ENCODE results near the gene NUDT15. TPM values are rescaled to one million over a fixed set of nuclear protein-coding genes. Genes with fewer than 3 reads are reported as not detected.

Gene NUDT15
- total and polyA plus RNA-seq, 4 donors = 8.6 to 15.4 (median 10.9) TPM

DNA sequence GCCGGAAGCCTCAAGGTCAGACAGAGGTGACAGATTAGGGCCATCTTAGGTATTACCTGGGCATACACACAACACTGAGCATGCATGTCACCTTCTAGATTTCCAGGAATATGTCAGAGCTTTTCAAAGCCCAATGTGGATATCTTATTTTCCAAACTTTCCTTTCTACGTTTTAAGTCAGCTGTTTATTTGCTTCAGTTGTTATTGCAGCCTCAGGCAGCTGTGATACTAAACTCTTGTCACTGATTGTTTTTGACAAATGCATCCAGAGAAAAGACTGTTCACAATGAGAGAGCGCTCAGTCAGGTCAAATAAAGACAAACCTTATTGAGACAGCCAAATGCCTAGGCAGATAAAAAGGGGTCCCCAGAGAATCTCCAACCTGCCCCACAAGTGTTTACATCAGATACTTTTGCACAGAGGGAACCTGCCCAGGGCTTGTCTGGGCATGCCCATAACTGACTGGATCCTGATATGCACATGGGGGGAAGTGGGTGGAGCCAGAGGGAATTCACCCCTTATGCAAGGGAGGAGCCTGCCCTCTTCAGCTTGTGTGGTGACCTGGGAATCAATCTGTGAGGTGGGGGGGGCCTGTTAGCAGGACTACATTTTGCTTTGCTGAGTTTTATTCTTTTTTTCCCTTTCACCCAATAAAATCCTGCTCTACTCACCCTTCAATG is 28.9 kb downstream of the NUDT15 start:
- no peak for DNase-seq
- WGBS, 2 donors = 97 to 98% methylated on average over 3 of the region's 3 CpGs
- Histone ChIP-seq H3K9ac (ENCODE audit: insufficient read depth in 1 of 2, low read length in 2 of 2) (no peak overlapping the region), H3K4me1 (ENCODE audit: control insufficient read depth in 5 of 5, insufficient read depth in 5 of 5, low read length in 5 of 5) (no peaks in the 10 kb centered on the region), H3K27me3 (ENCODE audit: control insufficient read depth in 3 of 3, insufficient read depth in 3 of 3, low read length in 2 of 3) (no peaks in the 10 kb centered on the region), H3K9me3 (ENCODE audit: control insufficient read depth in 4 of 4, insufficient read depth in 3 of 4, low read length in 3 of 4) (peaks cover 0 to 24% (median 16%) of the 10 kb centered on the region in 4 donors), H3K36me3 (ENCODE audit: control insufficient read depth in 4 of 4, insufficient read depth in 4 of 4, low read length in 4 of 4) (peaks cover 12 to 35% (median 22%) of the 10 kb centered on the region in 4 donors), H3K27ac (ENCODE audit: low read depth in 1 of 2, low read length in 1 of 2) (no peak overlapping the region), H3K4me3 (no peak overlapping the region)
- no peak for TF ChIP-seq CTCF (IDR thresholded peaks at IDR 0.05; ENCODE audit: control extremely low read depth, extremely low read depth)
- ATAC-seq (ENCODE audit: insufficient read depth, low FRiP score) = no peak

DNA sequence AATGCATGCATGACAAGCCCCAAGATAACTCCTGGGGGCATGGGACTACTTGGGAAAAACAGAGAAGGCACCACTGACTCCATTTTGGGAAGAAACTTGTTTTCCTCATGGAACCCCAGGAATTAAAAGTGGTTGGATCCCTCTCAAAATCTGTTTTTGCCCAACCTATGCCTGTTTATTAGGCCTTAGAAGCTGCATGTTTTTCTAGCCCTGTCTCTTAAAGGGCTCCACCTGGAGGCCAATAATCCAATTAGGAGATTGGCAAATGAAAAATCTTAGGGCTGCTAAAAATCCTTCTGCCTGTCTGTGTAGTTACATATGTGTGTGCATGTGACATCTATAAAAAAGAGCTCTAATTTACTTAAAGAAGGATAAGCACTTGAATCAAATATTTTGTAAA is 30.5 kb downstream of the NUDT15 start:
- H3K9me3 ChIP-seq (ENCODE audit: control insufficient read depth in 4 of 4, insufficient read depth in 3 of 4, low read length in 3 of 4) = peaks cover 0 to 35% (median 18%) of the 10 kb centered on the region in 4 donors

GRCh38 chr13:48068952-48069351 is 31.4 kb downstream of the NUDT15 start:
- WGBS, 2 donors = 98 to 99% methylated on average over 2 of the region's 2 CpGs
- Histone ChIP-seq H3K36me3 (ENCODE audit: control insufficient read depth in 4 of 4, insufficient read depth in 4 of 4, low read length in 4 of 4) (peaks cover 23 to 60% (median 41%) of the 10 kb centered on the region in 4 donors), H3K4me3 (no peak overlapping the region), H3K27ac (ENCODE audit: low read depth in 1 of 2, low read length in 1 of 2) (no peak overlapping the region), H3K4me1 (ENCODE audit: control insufficient read depth in 5 of 5, insufficient read depth in 5 of 5, low read length in 5 of 5) (peaks cover 0 to 3% (median 0%) of the 10 kb centered on the region in 5 donors), H3K9me3 (ENCODE audit: control insufficient read depth in 4 of 4, insufficient read depth in 3 of 4, low read length in 3 of 4) (peaks cover 0 to 41% (median 18%) of the 10 kb centered on the region in 4 donors), H3K27me3 (ENCODE audit: control insufficient read depth in 3 of 3, insufficient read depth in 3 of 3, low read length in 2 of 3) (no peaks in the 10 kb centered on the region), H3K9ac (ENCODE audit: insufficient read depth in 1 of 2, low read length in 2 of 2) (no peak overlapping the region)
- DNase-seq (peak in 1 of 3 donors; percentile 8), ATAC-seq (ENCODE audit: insufficient read depth, low FRiP score) (no peak)
- TF ChIP-seq CTCF (IDR thresholded peaks at IDR 0.05; ENCODE audit: control extremely low read depth, extremely low read depth) = no peak

More for the DNA sequence above, 30.5 kb downstream of the NUDT15 start:
- TF ChIP-seq CTCF (IDR thresholded peaks at IDR 0.05; ENCODE audit: control extremely low read depth, extremely low read depth) = no peak
- DNase-seq = no peak
- Histone ChIP-seq H3K4me1 (ENCODE audit: control insufficient read depth in 5 of 5, insufficient read depth in 5 of 5, low read length in 5 of 5) (no peaks in the 10 kb centered on the region), H3K27me3 (ENCODE audit: control insufficient read depth in 3 of 3, insufficient read depth in 3 of 3, low read length in 2 of 3) (no peaks in the 10 kb centered on the region), H3K36me3 (ENCODE audit: control insufficient read depth in 4 of 4, insufficient read depth in 4 of 4, low read length in 4 of 4) (peaks cover 19 to 51% (median 35%) of the 10 kb centered on the region in 4 donors), H3K27ac (ENCODE audit: low read depth in 1 of 2, low read length in 1 of 2) (no peak overlapping the region), H3K4me3 (no peak overlapping the region), H3K9ac (ENCODE audit: insufficient read depth in 1 of 2, low read length in 2 of 2) (no peak overlapping the region)
- ATAC-seq (ENCODE audit: insufficient read depth, low FRiP score) = no peak
